ENCODE results near the gene APPBP2. TPM values are rescaled to one million over a fixed set of nuclear protein-coding genes. Genes with fewer than 3 reads are reported as not detected.
A peak's percentile ranks its signal among the peaks of the same experiment; 100 is the strongest.
"Not testable (repeated sequence)": the region's sequence is repeated elsewhere in the genome, so short reads cannot be mapped to it uniquely, and the experiment has no call there.

Gene APPBP2
- total RNA-seq, 2 experiments from 2014 or later = 25.9 to 31.8 TPM

DNA sequence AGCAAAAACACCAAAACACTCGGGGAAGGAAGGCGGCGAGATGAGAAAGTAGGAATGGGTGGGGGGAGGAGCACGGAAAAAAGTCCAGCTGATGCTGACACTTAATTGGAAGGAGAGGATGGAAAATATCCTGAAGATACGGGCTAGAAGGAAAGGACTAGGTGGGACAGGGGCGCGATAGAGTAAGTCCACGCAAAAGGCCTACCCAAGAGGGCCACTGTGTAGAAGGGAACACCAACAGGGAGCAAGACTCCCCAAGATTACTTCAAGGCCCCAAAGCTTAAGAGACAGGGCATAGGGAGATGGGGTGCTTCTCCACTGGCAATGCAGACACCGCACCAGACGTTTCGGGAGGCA is 736 bp downstream of the APPBP2 start:
- ATAC-seq = no peak
- H3K4me1 Mint-ChIP-seq = peaks cover 32% of the 10 kb centered on the region

DNA sequence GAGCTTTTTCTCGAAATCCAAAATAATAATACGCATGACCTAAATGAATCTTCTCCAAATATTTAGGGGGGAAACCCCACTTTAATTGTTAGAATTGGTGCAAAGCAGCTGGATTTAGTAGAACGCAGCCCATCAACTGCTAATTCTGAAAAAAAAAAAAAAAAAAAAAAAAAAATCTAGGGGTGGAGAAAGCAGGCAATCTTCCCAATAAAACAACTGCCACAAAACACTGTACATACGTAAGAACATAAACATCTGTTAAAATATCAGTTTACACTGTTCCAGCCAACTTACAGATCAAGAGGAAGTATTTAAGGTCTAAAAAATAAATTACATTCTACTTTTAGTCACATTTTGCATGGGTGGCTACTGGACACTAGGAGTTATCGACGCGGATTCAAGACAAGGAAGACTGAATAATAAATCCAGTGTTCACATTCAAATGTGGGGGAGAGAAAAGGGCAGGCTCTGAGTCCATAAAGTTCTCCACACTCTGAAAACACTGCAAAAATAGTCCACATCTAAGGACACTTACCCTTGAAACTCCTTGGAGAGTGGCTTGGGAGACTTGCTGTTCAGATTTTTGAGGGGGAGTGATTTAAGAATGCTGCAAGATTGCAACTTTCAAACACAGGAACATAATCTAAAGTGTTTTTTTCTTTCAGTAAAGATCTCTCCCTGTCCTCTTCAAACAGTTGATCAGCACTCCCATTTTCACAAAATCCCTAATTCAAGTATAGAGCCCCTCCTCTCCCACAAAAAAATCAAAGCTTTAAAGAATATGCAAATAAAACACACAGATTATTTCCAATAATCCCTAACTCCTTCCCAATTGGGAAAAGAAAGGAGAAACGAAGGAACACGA is 1.3 kb downstream of the APPBP2 start:
- peak overlapping the region; percentile 94 for H3K4me3 Mint-ChIP-seq

More for the DNA sequence above, 736 bp downstream of the APPBP2 start:
- no peak for DNase-seq
- Mint-ChIP-seq H3K9me3 (ENCODE audit: low read depth) (no peaks in the 10 kb centered on the region), H3K27me3 (no peaks in the 10 kb centered on the region), H3K27ac (peak overlapping the region; percentile 94), H3K4me3 (peak overlapping the region; percentile 94), H3K36me3 (peaks cover 17% of the 10 kb centered on the region)
- CTCF ChIA-PET = interaction anchor here (0.9 kb wide), 1 partner anchor 76 kb away, joined by 3 read pairs; no protein-coding TSS in a partner anchor

DNA sequence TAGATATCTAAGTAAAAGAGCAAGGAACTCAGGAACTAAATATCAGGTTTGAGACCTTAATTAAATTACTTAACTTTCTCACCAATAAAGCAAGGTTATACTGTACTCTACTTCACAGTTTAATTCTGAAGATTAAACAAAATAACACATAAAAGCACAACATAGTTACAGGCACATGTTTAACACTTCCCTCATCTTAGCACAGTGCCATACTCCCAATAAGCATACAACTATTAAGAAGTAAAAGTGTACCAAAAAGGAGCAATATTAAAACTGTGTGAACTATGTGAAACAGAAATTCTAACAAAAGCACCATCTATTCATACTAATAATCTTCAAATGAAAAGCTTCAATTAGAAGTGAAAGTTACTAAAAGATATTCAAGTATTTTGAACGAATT is 2.2 kb downstream of the APPBP2 start:
- DNase-seq = no peak
- Mint-ChIP-seq H3K27ac (no peak overlapping the region), H3K27me3 (no peaks in the 10 kb centered on the region), H3K9me3 (ENCODE audit: low read depth) (no peaks in the 10 kb centered on the region), H3K36me3 (peaks cover 18% of the 10 kb centered on the region), H3K4me3 (peak overlapping the region; percentile 94), H3K4me1 (peaks cover 32% of the 10 kb centered on the region)
- ATAC-seq = no peak
- CTCF ChIA-PET = interaction anchor here (0.6 to 1.3 kb wide), 3 partner anchors 107 to 443 kb away, joined by 3 to 4 read pairs (median 3); no protein-coding TSS in a partner anchor

More for the DNA sequence above, 1.3 kb downstream of the APPBP2 start:
- Mint-ChIP-seq H3K27me3 (no peaks in the 10 kb centered on the region), H3K4me1 (peaks cover 32% of the 10 kb centered on the region), H3K27ac (peak overlapping the region; percentile 94), H3K36me3 (peaks cover 16% of the 10 kb centered on the region), H3K9me3 (ENCODE audit: low read depth) (no peaks in the 10 kb centered on the region)
- no peak for DNase-seq
- CTCF ChIA-PET = interaction anchor here (0.6 to 1.0 kb wide), 3 partner anchors 77 to 444 kb away, joined by 3 read pairs; no protein-coding TSS in a partner anchor
- ATAC-seq = no peak

DNA sequence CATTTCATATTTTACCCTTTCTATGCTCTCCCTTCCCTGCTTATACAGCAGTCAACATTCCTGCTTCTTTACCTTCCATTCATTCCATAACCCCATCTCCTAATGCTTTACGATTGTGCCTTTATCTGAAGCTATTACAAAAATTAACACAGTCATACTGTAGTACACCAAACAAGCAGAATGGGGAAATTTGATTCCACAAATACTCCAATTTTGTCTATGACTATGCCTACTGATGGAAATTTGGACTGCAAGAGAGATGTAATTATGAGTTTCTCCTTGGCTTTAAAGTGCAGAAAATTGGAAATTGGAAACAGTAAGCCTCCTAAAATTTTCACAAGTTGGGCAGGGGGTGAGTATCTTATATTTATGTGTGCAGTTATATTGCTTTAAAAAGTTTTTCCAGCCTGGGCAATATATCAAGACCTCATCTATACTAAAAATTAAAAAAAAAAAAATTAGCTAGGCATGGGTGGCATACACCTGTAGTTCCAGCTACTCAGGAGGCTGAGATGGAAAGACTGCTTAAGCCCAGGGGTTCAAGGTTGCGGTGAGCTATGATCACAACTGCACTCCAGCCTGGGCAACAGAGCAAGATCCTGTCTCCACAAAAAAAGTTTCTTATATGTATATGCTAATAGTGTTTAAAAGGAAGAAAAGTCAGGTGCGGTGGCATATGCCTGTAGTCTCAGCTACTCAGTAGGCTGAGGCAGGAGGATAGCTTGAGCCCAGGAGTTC is 3.0 kb downstream of the APPBP2 start:
- Mint-ChIP-seq H3K4me3 (no peak overlapping the region), H3K9me3 (ENCODE audit: low read depth) (no peaks in the 10 kb centered on the region), H3K4me1 (peaks cover 32% of the 10 kb centered on the region), H3K36me3 (peaks cover 17% of the 10 kb centered on the region), H3K27ac (no peak overlapping the region), H3K27me3 (no peaks in the 10 kb centered on the region)
- DNase-seq (no peak), ATAC-seq (no peak)
- CTCF ChIA-PET = interaction anchor here (1.3 to 1.4 kb wide), 2 partner anchors 17 to 107 kb away, joined by 3 to 4 read pairs; no protein-coding TSS in a partner anchor

- no peaks in the 10 kb centered on the region for H3K27me3 Mint-ChIP-seq
- H3K27ac Mint-ChIP-seq = no peak overlapping the region
- CTCF ChIA-PET = interaction anchor here (2.0 kb wide), 1 partner anchor 50 kb away, joined by 4 read pairs; no protein-coding TSS in a partner anchor
- DNase-seq (no peak), ATAC-seq (no peak)
- peaks cover 22% of the 10 kb centered on the region for H3K36me3 Mint-ChIP-seq
- H3K4me1 Mint-ChIP-seq = peaks cover 16% of the 10 kb centered on the region
- no peak overlapping the region for H3K4me3 Mint-ChIP-seq
- no peaks in the 10 kb centered on the region for H3K9me3 Mint-ChIP-seq (ENCODE audit: low read depth)
Measured at GRCh38 chr17:60519795-60520194, 6.2 kb downstream of the APPBP2 start.

GRCh38 chr17:60515683-60516082 is 10.4 kb downstream of the APPBP2 start:
- H3K4me3 Mint-ChIP-seq; H3K27me3 Mint-ChIP-seq; H3K9me3 Mint-ChIP-seq (ENCODE audit: low read depth); CTCF ChIA-PET; DNase-seq; H3K4me1 Mint-ChIP-seq; H3K27ac Mint-ChIP-seq; ATAC-seq: not testable (repeated sequence)
- peaks cover 31% of the 10 kb centered on the region for H3K36me3 Mint-ChIP-seq

- H3K27ac Mint-ChIP-seq = not testable (repeated sequence)
Measured at GRCh38 chr17:60515199-60515598, 10.8 kb downstream of the APPBP2 start.

GRCh38 chr17:60514500-60514899 is 11.5 kb downstream of the APPBP2 start:
- DNase-seq = no peak
- Mint-ChIP-seq H3K27me3 (no peaks in the 10 kb centered on the region), H3K4me1 (no peaks in the 10 kb centered on the region), H3K9me3 (ENCODE audit: low read depth) (no peaks in the 10 kb centered on the region), H3K4me3 (no peak overlapping the region), H3K36me3 (peaks cover 30% of the 10 kb centered on the region), H3K27ac (no peak overlapping the region)
- CTCF ChIA-PET = interaction anchor here (0.9 kb wide), 1 partner anchor 123 kb away, joined by 3 read pairs; no protein-coding TSS in a partner anchor
- ATAC-seq = no peak

More at GRCh38 chr17:60515199-60515598, 10.8 kb downstream of the APPBP2 start:
- peaks cover 28% of the 10 kb centered on the region for H3K36me3 Mint-ChIP-seq
- ATAC-seq; DNase-seq; H3K4me1 Mint-ChIP-seq; H3K4me3 Mint-ChIP-seq; H3K27me3 Mint-ChIP-seq; H3K9me3 Mint-ChIP-seq (ENCODE audit: low read depth): not testable (repeated sequence)
- CTCF ChIA-PET = interaction anchor here (0.9 kb wide), 1 partner anchor 122 kb away, joined by 3 read pairs; no protein-coding TSS in a partner anchor

DNA sequence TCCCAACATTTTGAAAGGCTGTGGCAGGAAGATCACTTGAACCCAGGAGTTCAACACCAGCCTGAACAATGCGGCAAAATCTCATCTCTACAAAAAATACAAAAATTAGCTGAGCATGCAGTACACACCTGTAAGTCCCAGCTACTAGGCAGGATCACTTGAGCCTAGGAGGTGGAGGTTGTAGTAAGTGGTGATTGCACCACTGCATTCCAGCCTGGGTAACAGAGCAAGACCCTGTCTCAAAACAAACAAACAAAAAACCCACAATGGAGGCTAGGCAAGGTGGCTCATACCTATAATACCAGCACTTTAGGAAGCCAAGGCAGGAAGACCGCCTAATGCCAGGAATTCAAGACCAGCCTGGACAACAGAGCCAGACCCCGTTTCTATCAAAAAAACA is 12.0 kb downstream of the APPBP2 start:
- CTCF ChIA-PET = interaction anchor here (0.9 kb wide), 1 partner anchor 124 kb away, joined by 3 read pairs; no protein-coding TSS in a partner anchor
- DNase-seq = no peak

DNA sequence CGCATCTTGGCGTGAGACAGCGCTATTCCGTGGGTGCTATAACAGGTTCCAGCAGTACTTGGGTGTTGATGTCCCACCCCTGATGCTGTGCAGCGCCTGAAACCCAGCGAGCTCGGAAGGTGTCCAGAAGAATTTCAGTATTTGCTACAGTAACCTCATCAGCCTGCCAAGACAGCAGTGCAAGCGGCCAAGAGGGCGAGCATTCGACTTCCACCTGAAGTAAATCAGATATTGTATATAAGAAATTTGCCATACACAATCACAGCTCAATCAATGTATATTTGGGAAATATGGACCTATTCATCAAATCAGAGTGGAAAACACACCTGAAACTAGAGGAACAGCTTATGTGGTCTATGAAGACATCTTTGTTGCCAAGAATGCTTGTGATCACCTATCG is 13.0 kb downstream of the APPBP2 start:
- no peaks in the 10 kb centered on the region for H3K4me1 Mint-ChIP-seq
- peaks cover 28% of the 10 kb centered on the region for H3K36me3 Mint-ChIP-seq
- no peak for ATAC-seq
- DNase-seq = no peak
- H3K4me3 Mint-ChIP-seq = no peak overlapping the region
- CTCF ChIA-PET = no interaction called here
- no peaks in the 10 kb centered on the region for H3K27me3 Mint-ChIP-seq
- H3K27ac Mint-ChIP-seq = no peak overlapping the region
- H3K9me3 Mint-ChIP-seq (ENCODE audit: low read depth) = no peaks in the 10 kb centered on the region

More for the DNA sequence above, 12.0 kb downstream of the APPBP2 start:
- Mint-ChIP-seq H3K36me3 (peaks cover 28% of the 10 kb centered on the region), H3K4me1 (no peaks in the 10 kb centered on the region), H3K27me3 (no peaks in the 10 kb centered on the region), H3K27ac (no peak overlapping the region), H3K9me3 (ENCODE audit: low read depth) (no peaks in the 10 kb centered on the region), H3K4me3 (no peak overlapping the region)
- ATAC-seq = no peak

GRCh38 chr17:60510723-60511122 is 15.3 kb downstream of the APPBP2 start:
- no peak overlapping the region for H3K27ac Mint-ChIP-seq
- no peak for ATAC-seq
- no peak for DNase-seq
- CTCF ChIA-PET = no interaction called here
- H3K27me3 Mint-ChIP-seq = no peaks in the 10 kb centered on the region
- H3K9me3 Mint-ChIP-seq (ENCODE audit: low read depth) = no peaks in the 10 kb centered on the region
- H3K36me3 Mint-ChIP-seq = peaks cover 24% of the 10 kb centered on the region
- peaks cover 5% of the 10 kb centered on the region for H3K4me1 Mint-ChIP-seq
- H3K4me3 Mint-ChIP-seq = no peak overlapping the region

- no peaks in the 10 kb centered on the region for H3K27me3 Mint-ChIP-seq
- CTCF ChIA-PET = no interaction called here
- no peak for DNase-seq
- no peak overlapping the region for H3K27ac Mint-ChIP-seq
- H3K9me3 Mint-ChIP-seq (ENCODE audit: low read depth) = no peaks in the 10 kb centered on the region
- peaks cover 5% of the 10 kb centered on the region for H3K4me1 Mint-ChIP-seq
- H3K4me3 Mint-ChIP-seq = no peak overlapping the region
- H3K36me3 Mint-ChIP-seq = peaks cover 24% of the 10 kb centered on the region
- ATAC-seq = no peak
Measured at GRCh38 chr17:60510031-60510430, 16.0 kb downstream of the APPBP2 start.

GRCh38 chr17:60508384-60508980 is 17.6 kb downstream of the APPBP2 start:
- H3K4me3 Mint-ChIP-seq = no peak overlapping the region
- H3K9me3 Mint-ChIP-seq (ENCODE audit: low read depth) = no peaks in the 10 kb centered on the region
- CTCF ChIA-PET = no interaction called here
- DNase-seq = no peak
- ATAC-seq = no peak
- no peaks in the 10 kb centered on the region for H3K27me3 Mint-ChIP-seq
- H3K4me1 Mint-ChIP-seq = peaks cover 5% of the 10 kb centered on the region
- H3K27ac Mint-ChIP-seq = no peak overlapping the region
- H3K36me3 Mint-ChIP-seq = peaks cover 19% of the 10 kb centered on the region

Data from activated CD8-positive, alpha-beta memory T cell treated with anti-CD3 and anti-CD28 coated beads, Interleukin-2, amount 10 ng/mL, durations not matched to agents 7 days and 5 days (primary cell).